HG02588 (cell line): Measurements from ENCODE around the gene ATOSA.
A peak's percentile ranks its signal among the peaks of the same experiment; 100 is the strongest.

Experiments used
- ATAC-seq: cut with Tn5 transposase; IDR thresholded peaks from one replicate; pipeline ENCODE4 v1.9.1; 2021; ENCODE audit warnings: mild to moderate bottlenecking, moderate library complexity; ENCODE audit not compliant: unreplicated experiment

ATOSA gene

GRCh38 chr15:52679232-52680040 lies at the start of gene ATOSA:
Gene ATOSA (minus strand): TSS chr15:52679388. CDS start chr15:52678021, 1,367 bp downstream.
- peak; percentile 69 for ATAC-seq

- no peak for ATAC-seq
Observed at GRCh38 chr15:52728899-52729298, 49.7 kb upstream of the ATOSA start.

GRCh38 chr15:52727815-52728214 lies 48.6 kb upstream of the ATOSA start:
- ATAC-seq = no peak

GRCh38 chr15:52726195-52726594 lies 47.0 kb upstream of the ATOSA start:
- no peak for ATAC-seq

GRCh38 chr15:52718551-52718950 lies 39.4 kb upstream of the ATOSA start:
- ATAC-seq = no peak

GRCh38 chr15:52717924-52718323 lies 38.7 kb upstream of the ATOSA start:
- ATAC-seq = no peak

GRCh38 chr15:52717481-52717880 lies 38.3 kb upstream of the ATOSA start:
- ATAC-seq = no peak

- no peak for ATAC-seq
Observed at GRCh38 chr15:52716536-52716935, 37.3 kb upstream of the ATOSA start.

GRCh38 chr15:52715411-52715810 lies 36.2 kb upstream of the ATOSA start:
- no peak for ATAC-seq

- ATAC-seq = no peak
Observed at GRCh38 chr15:52714968-52715367, 35.8 kb upstream of the ATOSA start.

- no peak for ATAC-seq
Observed at GRCh38 chr15:52710708-52711389, 31.7 kb upstream of the ATOSA start.

GRCh38 chr15:52710050-52710707 lies 31.0 kb upstream of the ATOSA start:
- ATAC-seq = peak; percentile 41

- peak; percentile 79 for ATAC-seq
Observed at GRCh38 chr15:52709187-52709981, 30.2 kb upstream of the ATOSA start.

GRCh38 chr15:52706091-52706490 lies 26.9 kb upstream of the ATOSA start:
- no peak for ATAC-seq

- ATAC-seq = no peak
Observed at GRCh38 chr15:52702390-52702789, 23.2 kb upstream of the ATOSA start.

- ATAC-seq = no peak
Observed at GRCh38 chr15:52699457-52699856, 20.3 kb upstream of the ATOSA start.

- no peak for ATAC-seq
Observed at GRCh38 chr15:52698514-52698913, 19.3 kb upstream of the ATOSA start.

GRCh38 chr15:52697051-52697450 lies 17.9 kb upstream of the ATOSA start:
- no peak for ATAC-seq

- ATAC-seq = no peak
Observed at GRCh38 chr15:52695154-52695553, 16.0 kb upstream of the ATOSA start.

- ATAC-seq = no peak
Observed at GRCh38 chr15:52689562-52689961, 10.4 kb upstream of the ATOSA start.

GRCh38 chr15:52683580-52683979 lies 4.4 kb upstream of the ATOSA start:
- ATAC-seq = peak; percentile 39
